G401.6 (cell line): ENCODE results near the gene DNAJC15.
"Not testable (repeated sequence)": the region's sequence is repeated elsewhere in the genome, so short reads cannot be mapped to it uniquely, and the experiment has no call there.

Experiments used
- FAIRE-seq: peaks from 2 replicates; lab custom pipeline; 2012; peaks lifted over from hg19 to GRCh38; lab: Jason Lieb, UNC

DNAJC15 gene

DNA sequence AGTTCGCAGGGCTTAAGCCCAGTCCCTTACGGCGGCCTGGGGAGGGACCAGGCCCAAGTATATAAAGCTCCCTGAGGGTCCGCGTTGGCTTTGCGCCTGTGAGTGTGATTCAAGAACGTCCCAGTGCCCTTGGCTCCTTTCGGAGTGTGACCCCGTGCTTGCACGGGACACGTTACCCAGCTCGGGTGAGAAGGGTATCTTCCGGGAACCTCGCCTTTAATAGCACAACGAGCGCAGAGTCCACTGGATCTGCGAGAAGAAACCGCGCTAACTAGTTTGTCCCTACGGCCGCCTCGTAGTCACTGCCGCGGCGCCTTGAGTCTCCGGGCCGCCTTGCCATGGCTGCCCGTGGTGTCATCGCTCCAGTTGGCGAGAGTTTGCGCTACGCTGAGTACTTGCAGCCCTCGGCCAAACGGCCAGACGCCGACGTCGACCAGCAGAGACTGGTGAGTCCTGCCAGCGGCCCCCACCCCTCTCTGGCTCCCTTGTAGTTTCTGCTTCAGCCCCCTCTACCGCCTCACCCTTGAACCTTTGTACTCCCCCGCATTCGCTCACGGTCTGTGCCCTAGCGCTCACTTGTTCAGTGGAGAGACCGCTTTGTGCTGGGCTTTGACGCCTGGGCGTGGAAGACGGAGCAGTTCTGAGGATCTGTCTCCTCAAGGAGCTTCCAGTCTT lies at the start of gene DNAJC15:
Gene DNAJC15 (plus strand): TSS at position 298 of the 675 bp plus-strand sequence. CDS start 41 bp downstream, at position 339.
- no peak for FAIRE-seq

- no peak for FAIRE-seq
Measured at GRCh38 chr13:42976066-42976465, 47.3 kb upstream of the DNAJC15 start.

- FAIRE-seq = no peak
Measured at GRCh38 chr13:42977219-42977659, 46.1 kb upstream of the DNAJC15 start.

- FAIRE-seq = no peak
Measured at GRCh38 chr13:42981317-42981716, 42.1 kb upstream of the DNAJC15 start.

DNA sequence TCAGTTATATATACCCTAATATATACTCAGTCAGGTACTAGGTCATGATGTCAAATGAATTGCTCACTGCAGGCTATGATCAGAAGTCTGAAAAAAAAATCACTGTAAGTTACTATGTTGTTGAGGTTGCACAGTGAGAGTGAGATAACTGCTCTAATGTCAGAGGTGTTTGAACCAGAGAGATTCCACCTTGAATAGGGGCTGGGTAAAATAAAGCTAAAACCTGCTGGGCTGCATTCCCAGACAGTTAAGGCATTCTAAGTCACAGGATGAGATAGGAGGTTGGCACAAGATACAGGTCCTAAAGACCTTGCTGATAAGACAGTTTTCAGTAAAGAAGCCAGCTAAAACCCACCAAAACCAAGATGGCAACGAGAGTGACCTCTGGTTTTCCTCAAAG lies 41.5 kb upstream of the DNAJC15 start:
- no peak for FAIRE-seq

DNA sequence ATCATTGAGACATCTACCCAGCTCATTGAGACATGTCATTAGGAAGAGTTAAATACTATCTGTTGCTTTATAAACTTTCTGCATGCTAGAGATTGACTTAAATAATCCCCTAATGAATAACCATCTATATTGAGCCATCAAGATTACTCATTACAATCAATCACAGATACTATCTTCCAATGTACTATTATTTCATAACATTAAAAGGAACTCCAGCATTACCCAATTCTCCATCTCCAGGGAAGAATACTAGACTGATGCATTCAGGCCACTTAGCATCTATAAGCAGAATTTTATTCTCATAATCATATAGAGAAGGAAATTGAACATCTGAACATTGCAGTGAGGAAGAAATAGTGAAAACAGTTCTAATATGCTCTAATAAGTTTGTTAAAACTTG lies 39.4 kb upstream of the DNAJC15 start:
- no peak for FAIRE-seq

GRCh38 chr13:42984691-42985090 lies 38.7 kb upstream of the DNAJC15 start:
- FAIRE-seq = no peak

GRCh38 chr13:42985312-42986175 lies 37.8 kb upstream of the DNAJC15 start:
- FAIRE-seq = no peak

GRCh38 chr13:42986176-42986574 lies 37.2 kb upstream of the DNAJC15 start:
- no peak for FAIRE-seq

DNA sequence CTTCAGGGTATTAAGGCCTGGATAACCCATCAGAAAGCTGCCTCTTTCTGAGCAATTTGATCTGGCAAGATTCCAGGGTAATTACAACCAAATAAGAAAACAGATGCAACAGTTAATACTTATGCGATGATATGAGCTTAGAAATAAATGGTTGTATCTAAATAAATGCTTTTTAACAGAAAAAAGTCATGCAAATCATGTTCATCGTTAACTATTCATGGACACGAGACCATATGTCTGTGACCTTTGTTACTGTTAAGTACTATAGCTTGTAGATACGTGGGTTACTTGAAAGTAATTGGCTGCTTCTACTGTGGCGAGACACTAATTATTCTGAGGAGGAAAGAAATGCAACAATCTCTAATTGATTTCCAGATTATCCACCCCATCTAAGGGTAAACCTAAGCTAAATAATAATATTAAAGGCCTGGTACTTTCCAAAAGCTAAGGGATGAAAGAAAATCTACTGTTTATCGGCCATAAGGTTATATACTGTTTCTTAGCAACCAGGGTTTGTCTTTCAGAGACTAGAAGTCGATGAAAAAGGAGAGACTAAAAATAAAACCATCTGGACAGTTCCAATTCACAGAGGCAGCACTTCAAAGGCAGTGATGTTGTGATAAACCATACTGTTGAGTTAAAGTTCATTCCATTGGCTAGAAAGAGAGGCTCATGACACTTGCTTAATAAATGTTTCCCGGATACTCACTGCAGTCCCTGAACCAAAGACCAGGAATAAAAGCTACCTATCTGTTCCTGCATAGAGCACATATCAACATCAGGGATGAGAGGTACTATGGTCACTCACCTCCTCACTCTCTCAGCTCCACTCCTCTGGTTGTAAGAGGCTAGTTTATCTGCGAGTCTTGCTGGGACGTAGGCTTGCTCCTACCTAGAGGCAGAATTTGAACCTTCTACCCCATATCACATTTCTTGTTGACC lies 32.8 kb upstream of the DNAJC15 start:
- no peak for FAIRE-seq

GRCh38 chr13:42991233-42991897 lies 32.0 kb upstream of the DNAJC15 start:
- FAIRE-seq = not testable (repeated sequence)

DNA sequence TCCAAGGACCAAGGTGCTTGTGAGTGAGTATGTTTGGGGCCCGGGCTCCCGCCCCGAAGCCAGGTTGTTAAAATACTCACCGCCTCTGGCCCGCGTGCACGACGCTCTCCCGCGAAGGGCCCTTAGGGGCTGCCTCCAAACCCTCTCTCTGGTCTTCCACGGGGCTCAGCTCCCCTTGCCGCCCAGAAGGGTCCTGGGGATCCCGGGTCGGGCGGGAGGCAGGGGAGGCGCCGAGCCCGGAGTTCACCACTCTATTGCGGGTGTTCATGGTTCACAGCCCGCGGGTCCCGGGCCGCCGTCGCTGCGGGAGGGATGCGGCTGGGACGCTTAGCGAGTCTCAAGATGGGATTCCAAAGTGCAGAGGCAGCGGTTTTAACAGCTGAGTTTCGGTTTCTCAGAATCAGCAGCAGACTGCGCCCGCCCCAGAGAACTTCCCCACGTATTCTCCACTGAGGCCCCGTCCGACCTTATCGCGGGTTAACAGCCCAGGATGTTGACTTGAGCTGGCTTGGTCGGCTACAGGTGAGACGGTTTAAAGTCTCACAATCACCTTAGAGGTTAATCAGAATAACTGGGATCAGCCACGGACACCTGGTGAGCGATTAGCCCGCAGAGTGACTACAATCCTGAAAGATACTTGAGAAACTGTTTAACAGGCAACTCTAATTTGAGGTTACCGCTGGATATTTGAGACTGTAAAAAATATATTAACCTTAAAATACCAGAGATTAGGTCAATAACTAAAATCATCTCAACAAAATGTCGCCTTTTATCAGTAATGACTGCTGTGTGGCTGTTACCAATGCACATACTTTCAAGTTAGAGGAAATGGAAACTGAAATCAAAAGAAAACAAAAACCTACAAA lies 31.3 kb upstream of the DNAJC15 start, which contains the start of gene EPSTI1:
Gene EPSTI1 (minus strand): TSS at position 344 of the 866 bp plus-strand sequence. CDS start 76 bp downstream, at position 268.
- no peak for FAIRE-seq

- no peak for FAIRE-seq
Measured at GRCh38 chr13:42992764-42993122, 30.6 kb upstream of the DNAJC15 start.

DNA sequence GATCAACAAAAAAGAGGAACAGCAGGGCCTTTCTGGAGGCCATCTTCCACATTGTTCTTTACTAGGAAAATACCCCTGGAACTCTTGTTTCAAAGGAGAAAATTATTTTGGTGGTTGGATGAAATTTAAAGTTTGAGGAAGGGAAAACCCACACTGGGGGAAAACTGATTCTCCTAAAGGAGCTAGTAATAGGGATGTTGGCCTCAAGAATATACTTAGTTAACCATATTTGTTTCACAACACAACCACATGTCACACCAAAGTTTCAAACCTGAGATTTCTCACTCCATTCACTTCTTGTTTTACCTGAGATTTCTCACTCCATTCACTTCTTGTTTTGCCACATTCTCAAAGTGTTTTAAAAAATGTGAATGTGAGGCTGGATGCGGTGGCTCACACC lies 28.5 kb upstream of the DNAJC15 start:
- FAIRE-seq = no peak

DNA sequence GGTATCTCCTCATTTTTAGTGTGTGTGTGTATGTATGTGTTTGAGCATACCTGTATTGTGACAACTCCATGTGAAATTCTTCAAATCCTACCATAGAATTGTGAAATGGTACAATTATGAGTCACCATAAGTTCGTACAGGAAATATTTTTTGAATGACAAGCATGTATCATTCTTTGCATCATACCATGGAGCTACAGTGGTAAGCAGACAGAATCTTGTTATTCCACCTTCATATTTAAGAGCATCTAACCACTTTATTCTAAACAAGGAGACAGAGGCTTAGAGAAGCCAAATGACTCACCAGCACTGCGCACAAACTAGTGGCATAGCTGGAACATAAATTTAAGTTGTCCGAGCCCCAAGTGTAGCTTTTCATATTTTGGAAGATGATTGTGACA lies 26.8 kb upstream of the DNAJC15 start:
- no peak for FAIRE-seq

DNA sequence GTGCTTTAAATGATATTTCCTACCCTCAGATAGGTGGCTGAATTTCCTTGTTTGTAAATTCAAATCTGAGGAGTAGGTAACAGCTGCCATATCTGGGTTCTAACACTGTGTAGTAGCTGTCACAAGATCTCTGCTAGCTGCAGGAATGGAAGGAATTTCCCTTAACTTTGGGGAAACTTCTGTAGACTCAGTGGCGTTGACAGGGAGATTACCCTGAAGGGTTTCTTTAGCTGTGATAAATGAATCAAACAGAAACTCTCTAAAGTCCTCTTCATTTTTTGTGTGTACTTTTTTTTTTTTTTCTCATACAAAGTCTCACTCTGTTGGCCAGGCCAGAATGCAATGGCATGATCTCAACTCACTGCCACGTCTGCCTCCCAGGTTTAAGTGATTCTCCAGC lies 26.0 kb upstream of the DNAJC15 start:
- no peak for FAIRE-seq

GRCh38 chr13:42999491-42999890 lies 23.9 kb upstream of the DNAJC15 start:
- no peak for FAIRE-seq

DNA sequence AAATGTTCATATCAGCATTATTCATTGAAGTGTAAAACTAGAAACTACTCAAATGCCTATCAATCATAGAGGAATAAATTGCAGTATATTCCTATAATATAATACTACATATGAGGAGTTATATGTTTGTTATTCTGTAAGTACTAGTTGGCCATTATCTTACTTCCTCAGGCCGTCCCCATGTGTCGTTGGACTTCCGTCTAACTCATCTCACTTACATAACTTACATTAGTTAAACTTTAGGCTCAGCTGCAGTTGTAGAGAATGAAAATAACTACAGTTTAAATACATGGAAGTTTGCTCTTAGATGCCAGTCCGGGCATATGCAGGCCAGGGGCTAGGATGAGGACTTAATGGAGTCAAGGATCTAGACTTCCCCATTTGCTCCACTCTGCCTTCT lies 22.7 kb upstream of the DNAJC15 start:
- no peak for FAIRE-seq

- no peak for FAIRE-seq
Measured at GRCh38 chr13:43002021-43002420, 21.4 kb upstream of the DNAJC15 start.

GRCh38 chr13:43003010-43003409 lies 20.4 kb upstream of the DNAJC15 start:
- no peak for FAIRE-seq

- no peak for FAIRE-seq
Measured at GRCh38 chr13:43003729-43004128, 19.7 kb upstream of the DNAJC15 start.
